ENCODE data around the gene LYRM2. TPM values are rescaled to one million over a fixed set of nuclear protein-coding genes. Genes with fewer than 3 reads are reported as not detected.

The LYRM2 gene
- total and polyA plus RNA-seq, 2 of the 8 experiments (the other 6 are each of a cell fraction or from before 2014, with no cell fraction given), result 7.3 to 25.7 TPM

GRCh38 chr6:89582669-89583325 lies 55.8 kb downstream of the LYRM2 start (continued):
- TF ChIP-seq, protein P1, sequence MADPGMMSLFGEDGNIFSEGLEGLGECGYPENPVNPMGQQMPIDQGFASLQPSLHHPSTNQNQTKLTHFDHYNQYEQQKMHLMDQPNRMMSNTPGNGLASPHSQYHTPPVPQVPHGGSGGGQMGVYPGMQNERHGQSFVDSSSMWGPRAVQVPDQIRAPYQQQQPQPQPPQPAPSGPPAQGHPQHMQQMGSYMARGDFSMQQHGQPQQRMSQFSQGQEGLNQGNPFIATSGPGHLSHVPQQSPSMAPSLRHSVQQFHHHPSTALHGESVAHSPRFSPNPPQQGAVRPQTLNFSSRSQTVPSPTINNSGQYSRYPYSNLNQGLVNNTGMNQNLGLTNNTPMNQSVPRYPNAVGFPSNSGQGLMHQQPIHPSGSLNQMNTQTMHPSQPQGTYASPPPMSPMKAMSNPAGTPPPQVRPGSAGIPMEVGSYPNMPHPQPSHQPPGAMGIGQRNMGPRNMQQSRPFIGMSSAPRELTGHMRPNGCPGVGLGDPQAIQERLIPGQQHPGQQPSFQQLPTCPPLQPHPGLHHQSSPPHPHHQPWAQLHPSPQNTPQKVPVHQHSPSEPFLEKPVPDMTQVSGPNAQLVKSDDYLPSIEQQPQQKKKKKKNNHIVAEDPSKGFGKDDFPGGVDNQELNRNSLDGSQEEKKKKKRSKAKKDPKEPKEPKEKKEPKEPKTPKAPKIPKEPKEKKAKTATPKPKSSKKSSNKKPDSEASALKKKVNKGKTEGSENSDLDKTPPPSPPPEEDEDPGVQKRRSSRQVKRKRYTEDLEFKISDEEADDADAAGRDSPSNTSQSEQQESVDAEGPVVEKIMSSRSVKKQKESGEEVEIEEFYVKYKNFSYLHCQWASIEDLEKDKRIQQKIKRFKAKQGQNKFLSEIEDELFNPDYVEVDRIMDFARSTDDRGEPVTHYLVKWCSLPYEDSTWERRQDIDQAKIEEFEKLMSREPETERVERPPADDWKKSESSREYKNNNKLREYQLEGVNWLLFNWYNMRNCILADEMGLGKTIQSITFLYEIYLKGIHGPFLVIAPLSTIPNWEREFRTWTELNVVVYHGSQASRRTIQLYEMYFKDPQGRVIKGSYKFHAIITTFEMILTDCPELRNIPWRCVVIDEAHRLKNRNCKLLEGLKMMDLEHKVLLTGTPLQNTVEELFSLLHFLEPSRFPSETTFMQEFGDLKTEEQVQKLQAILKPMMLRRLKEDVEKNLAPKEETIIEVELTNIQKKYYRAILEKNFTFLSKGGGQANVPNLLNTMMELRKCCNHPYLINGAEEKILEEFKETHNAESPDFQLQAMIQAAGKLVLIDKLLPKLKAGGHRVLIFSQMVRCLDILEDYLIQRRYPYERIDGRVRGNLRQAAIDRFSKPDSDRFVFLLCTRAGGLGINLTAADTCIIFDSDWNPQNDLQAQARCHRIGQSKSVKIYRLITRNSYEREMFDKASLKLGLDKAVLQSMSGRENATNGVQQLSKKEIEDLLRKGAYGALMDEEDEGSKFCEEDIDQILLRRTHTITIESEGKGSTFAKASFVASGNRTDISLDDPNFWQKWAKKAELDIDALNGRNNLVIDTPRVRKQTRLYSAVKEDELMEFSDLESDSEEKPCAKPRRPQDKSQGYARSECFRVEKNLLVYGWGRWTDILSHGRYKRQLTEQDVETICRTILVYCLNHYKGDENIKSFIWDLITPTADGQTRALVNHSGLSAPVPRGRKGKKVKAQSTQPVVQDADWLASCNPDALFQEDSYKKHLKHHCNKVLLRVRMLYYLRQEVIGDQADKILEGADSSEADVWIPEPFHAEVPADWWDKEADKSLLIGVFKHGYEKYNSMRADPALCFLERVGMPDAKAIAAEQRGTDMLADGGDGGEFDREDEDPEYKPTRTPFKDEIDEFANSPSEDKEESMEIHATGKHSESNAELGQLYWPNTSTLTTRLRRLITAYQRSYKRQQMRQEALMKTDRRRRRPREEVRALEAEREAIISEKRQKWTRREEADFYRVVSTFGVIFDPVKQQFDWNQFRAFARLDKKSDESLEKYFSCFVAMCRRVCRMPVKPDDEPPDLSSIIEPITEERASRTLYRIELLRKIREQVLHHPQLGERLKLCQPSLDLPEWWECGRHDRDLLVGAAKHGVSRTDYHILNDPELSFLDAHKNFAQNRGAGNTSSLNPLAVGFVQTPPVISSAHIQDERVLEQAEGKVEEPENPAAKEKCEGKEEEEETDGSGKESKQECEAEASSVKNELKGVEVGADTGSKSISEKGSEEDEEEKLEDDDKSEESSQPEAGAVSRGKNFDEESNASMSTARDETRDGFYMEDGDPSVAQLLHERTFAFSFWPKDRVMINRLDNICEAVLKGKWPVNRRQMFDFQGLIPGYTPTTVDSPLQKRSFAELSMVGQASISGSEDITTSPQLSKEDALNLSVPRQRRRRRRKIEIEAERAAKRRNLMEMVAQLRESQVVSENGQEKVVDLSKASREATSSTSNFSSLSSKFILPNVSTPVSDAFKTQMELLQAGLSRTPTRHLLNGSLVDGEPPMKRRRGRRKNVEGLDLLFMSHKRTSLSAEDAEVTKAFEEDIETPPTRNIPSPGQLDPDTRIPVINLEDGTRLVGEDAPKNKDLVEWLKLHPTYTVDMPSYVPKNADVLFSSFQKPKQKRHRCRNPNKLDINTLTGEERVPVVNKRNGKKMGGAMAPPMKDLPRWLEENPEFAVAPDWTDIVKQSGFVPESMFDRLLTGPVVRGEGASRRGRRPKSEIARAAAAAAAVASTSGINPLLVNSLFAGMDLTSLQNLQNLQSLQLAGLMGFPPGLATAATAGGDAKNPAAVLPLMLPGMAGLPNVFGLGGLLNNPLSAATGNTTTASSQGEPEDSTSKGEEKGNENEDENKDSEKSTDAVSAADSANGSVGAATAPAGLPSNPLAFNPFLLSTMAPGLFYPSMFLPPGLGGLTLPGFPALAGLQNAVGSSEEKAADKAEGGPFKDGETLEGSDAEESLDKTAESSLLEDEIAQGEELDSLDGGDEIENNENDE (IDR thresholded peaks at IDR 0.05; ENCODE audit: insufficient replicate concordance, low read length), result no peak
- no peak for TF ChIP-seq TBP (IDR thresholded peaks at IDR 0.05; ENCODE audit: low read depth, low read length)
